Measurements from ENCODE around the gene FAM78B. TPM values are rescaled to one million over a fixed set of nuclear protein-coding genes. Genes with fewer than 3 reads are reported as not detected.

FAM78B gene
- total RNA-seq, 2 experiments from 2014 or later: 0.11 TPM; not detected in 1

- H3K9me3 Mint-ChIP-seq: no peaks in the 10 kb centered on the region
- CTCF ChIA-PET: no interaction called here
- DNase-seq: no peak
Observed at GRCh38 chr1:166036092-166036491, 130.7 kb downstream of the FAM78B start.

GRCh38 chr1:166032572-166033371, 134.0 kb downstream of the FAM78B start:
- Mint-ChIP-seq H3K9me3 (no peaks in the 10 kb centered on the region), H3K27me3 (peaks cover 49% of the 10 kb centered on the region), H3K4me1 (ENCODE audit: low read depth) (no peaks in the 10 kb centered on the region), H3K27ac (no peak overlapping the region), H3K36me3 (ENCODE audit: low read depth) (no peaks in the 10 kb centered on the region), H3K4me3 (no peak overlapping the region)
- Histone ChIP-seq H3K27ac (ENCODE audit: low read depth in 1 of 2, low read length in 2 of 2) (no peak overlapping the region), H3K36me3 (ENCODE audit: insufficient read depth, low read length) (no peaks in the 10 kb centered on the region), H3K9me3 (ENCODE audit: control insufficient read depth in 1 of 2, insufficient read depth in 1 of 2, low read length in 2 of 2) (no peaks in the 10 kb centered on the region), H3K4me1 (ENCODE audit: insufficient read depth, low read length) (no peaks in the 10 kb centered on the region), H3K27me3 (ENCODE audit: control insufficient read depth in 1 of 2, insufficient read depth in 2 of 2, low read length in 2 of 2) (no peaks in the 10 kb centered on the region), H3K4me3 (ENCODE audit: low read length) (no peak overlapping the region)
- TF ChIP-seq CTCF (IDR thresholded peaks at IDR 0.05): no peak
- ChIA-PET CTCF (no interaction called here), POLR2A (no interaction called here)
- intact Hi-C loops (cut with DNase I, micrococcal nuclease): no loop called here
- ATAC-seq (ENCODE audit: poor library complexity): no peak
- DNase-seq: no peak

More at GRCh38 chr1:166036092-166036491, 130.7 kb downstream of the FAM78B start:
- no peak overlapping the region for H3K27ac Mint-ChIP-seq
- no peak for ATAC-seq (ENCODE audit: poor library complexity)
- Histone ChIP-seq H3K4me1 (ENCODE audit: insufficient read depth, low read length) (no peaks in the 10 kb centered on the region), H3K4me3 (ENCODE audit: low read length) (no peak overlapping the region), H3K36me3 (ENCODE audit: insufficient read depth, low read length) (no peaks in the 10 kb centered on the region), H3K9me3 (ENCODE audit: control insufficient read depth in 1 of 2, insufficient read depth in 1 of 2, low read length in 2 of 2) (no peaks in the 10 kb centered on the region), H3K27ac (ENCODE audit: low read depth in 1 of 2, low read length in 2 of 2) (no peak overlapping the region), H3K27me3 (ENCODE audit: control insufficient read depth in 1 of 2, insufficient read depth in 2 of 2, low read length in 2 of 2) (peaks cover 0 to 2% of the 10 kb centered on the region in 2 experiments)
- intact Hi-C loops (cut with DNase I, micrococcal nuclease): no loop called here
- H3K4me3 Mint-ChIP-seq: no peak overlapping the region
- POLR2A ChIA-PET: no interaction called here
- no peaks in the 10 kb centered on the region for H3K36me3 Mint-ChIP-seq (ENCODE audit: low read depth)
- peaks cover 35% of the 10 kb centered on the region for H3K27me3 Mint-ChIP-seq
- H3K4me1 Mint-ChIP-seq (ENCODE audit: low read depth): no peaks in the 10 kb centered on the region
- TF ChIP-seq CTCF (IDR thresholded peaks at IDR 0.05): no peak

- no peak for TF ChIP-seq CTCF (IDR thresholded peaks at IDR 0.05)
- Histone ChIP-seq H3K4me3 (ENCODE audit: low read length) (no peak overlapping the region), H3K36me3 (ENCODE audit: insufficient read depth, low read length) (no peaks in the 10 kb centered on the region), H3K27me3 (ENCODE audit: control insufficient read depth in 1 of 2, insufficient read depth in 2 of 2, low read length in 2 of 2) (no peaks in the 10 kb centered on the region), H3K9me3 (ENCODE audit: control insufficient read depth in 1 of 2, insufficient read depth in 1 of 2, low read length in 2 of 2) (no peaks in the 10 kb centered on the region), H3K27ac (ENCODE audit: low read depth in 1 of 2, low read length in 2 of 2) (no peak overlapping the region), H3K4me1 (ENCODE audit: insufficient read depth, low read length) (no peaks in the 10 kb centered on the region)
- Mint-ChIP-seq H3K4me1 (ENCODE audit: low read depth) (no peaks in the 10 kb centered on the region), H3K27ac (no peak overlapping the region), H3K36me3 (ENCODE audit: low read depth) (no peaks in the 10 kb centered on the region), H3K9me3 (no peaks in the 10 kb centered on the region), H3K27me3 (peaks cover 50% of the 10 kb centered on the region), H3K4me3 (no peak overlapping the region)
- CTCF ChIA-PET: no interaction called here
- DNase-seq (no peak), ATAC-seq (ENCODE audit: poor library complexity) (no peak)
- intact Hi-C loops (cut with DNase I, micrococcal nuclease): no loop called here
- POLR2A ChIA-PET: no interaction called here
Observed at GRCh38 chr1:166031932-166032571, 134.7 kb downstream of the FAM78B start.
